HPDE6-E6E7 (cell line): ENCODE results near the gene GRK1.

Experiments used
- DNase-seq: peaks from one replicate; pipeline ENCODE4 v3.0.0; 2011; ENCODE audit warnings: missing footprints; ENCODE audit errors: extremely low spot score

The GRK1 gene

DNA sequence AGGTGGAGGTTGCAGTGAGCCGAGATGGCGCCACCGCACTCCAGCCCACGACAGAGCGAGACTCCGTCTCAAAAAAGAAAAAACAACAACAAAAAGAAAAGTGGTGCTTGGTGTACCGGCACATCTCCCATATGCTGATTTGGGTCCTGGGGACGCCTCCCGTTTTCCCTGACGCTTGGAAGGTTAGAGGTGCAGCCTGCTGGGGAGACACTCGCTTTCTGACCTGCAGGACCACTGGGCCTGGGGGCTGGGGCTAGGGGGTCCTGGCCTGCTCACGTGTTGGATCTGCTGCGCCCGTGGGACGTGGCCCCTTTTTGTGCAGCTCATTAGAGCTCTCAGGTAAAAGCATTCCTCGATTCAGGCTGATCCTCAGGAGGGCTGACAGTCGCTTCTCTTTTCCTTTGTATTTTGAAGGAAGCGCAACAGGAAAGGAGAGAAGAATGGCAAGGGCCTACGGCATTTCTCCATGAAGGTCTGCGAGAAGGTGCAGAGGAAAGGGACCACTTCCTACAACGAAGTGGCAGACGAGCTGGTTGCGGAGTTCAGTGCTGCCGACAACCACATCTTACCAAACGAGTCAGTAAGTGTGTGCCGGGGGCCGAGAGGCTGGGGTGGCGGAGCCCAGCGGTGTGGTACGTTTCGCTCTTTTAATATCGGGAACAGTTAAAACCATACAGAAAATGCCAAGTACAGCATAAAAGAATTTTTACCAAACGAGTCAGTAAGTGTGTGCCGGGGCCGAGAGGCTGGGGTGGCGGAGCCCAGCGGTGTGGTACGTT is 34.1 kb upstream of the GRK1 start:
- no peak for DNase-seq

- no peak for DNase-seq
These were observed 33.5 kb upstream of the GRK1 start for GRCh38 chr13:113633485-113633873.

DNA sequence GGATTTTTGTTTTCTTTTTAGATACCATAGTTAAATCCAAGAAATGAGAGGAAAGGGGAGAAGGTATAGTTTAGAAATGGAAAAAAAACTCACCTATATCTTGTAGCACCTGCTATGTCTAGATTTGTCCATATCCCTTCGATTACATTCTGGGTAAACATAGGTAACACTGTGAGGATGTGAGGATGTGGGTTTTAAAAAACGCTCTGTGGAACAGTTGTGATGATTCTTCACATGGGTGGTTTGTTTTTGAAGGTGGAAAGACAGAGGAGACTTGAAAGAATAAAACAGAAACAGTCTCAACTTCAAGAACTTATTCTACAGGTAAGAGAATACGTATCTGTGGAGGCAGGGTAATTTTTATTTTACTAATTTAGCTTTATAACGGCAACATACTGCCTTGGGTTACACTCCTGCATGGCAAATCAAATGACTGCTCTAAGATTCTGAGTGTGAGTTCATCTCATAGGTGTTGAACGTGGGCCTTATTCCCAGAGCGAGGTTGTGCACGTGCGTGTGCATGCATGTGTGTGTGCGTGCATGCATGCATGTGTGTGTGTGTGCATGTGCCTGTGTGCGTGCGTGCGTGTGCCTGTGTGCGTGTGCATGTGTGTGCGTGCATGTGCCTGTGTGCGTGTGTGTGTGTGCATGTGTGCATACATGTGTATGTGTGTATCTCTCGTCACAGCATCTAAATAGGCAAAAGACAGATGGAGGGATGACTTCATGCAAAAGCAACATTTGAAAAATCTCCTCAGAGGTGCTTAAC is 32.6 kb upstream of the GRK1 start:
- DNase-seq: no peak

GRCh38 chr13:113635048-113635420 is 32.0 kb upstream of the GRK1 start:
- no peak for DNase-seq

GRCh38 chr13:113635709-113636108 is 31.3 kb upstream of the GRK1 start:
- DNase-seq: no peak

DNA sequence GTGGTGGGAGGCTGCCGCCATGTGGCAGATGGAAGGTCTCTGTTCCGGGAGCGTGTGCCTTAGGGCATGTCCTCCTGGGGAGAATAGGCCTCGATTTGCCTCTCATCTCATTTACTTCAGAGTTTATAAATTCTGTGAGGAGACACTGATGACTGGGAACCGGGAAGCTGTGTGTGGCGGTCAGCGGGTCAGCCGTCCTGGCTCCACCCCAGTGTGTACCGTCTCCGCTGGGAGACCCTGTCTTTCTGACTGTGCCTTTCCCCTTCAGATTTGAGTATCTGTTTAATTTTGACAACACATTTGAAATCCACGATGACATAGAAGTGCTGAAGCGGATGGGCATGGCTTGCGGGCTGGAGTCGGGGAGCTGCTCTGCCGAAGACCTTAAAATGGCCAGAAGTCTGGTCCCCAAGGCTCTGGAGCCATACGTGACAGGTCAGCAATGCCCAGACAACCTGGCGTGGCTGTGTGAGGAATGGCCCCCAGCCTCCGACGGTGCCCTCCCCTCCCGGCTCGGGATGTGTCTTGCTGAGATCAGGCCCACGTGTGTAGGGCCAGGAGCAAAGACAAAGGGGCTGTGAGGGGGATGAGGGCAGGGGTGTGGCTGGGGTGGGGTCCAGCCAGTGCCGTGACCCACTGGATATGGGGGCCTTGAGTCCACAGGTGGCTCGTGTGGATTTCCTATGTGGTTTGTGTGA is 30.6 kb upstream of the GRK1 start:
- DNase-seq: no peak

DNA sequence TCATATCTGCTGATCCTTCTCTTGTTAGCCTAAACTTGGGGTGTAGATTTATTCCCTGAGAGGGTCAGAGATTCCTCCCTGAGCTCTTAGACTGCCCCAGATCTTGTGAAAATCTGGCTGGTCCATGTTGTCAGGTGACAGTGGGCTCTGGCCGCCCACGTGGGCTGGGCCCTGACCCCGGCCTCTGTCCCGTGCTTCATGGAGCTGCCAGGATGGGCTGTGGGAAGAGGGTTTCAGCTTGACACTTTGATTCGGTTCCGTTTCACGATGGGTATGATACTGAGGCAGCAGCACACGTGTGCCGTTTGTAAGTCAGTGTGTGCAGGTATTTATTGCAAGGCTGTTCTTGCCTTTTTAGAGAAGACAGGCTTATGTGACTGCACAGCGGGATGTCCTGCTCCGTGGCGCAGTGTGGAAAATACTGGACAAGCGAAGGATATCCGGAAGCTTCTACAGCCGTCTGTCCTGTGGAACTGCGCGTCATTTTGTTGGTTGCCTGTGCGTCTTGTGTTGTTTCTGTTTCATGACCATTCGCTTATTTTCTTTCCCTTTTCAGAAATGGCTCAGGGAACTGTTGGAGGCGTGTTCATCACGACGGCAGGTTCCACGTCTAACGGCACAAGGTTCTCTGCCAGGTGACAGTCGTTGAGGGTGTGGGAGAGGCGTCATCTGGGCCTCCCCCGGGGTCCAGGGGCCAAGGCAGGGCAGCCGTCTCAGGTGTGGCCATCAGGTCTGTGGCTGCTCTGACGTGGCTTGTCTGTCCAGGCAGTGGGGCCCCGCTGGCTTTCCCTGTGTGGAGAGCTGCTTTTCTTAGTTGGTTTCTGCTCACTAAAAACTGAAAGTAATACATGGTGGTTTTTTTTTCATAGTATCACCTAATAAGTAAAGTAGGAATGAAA is 29.5 kb upstream of the GRK1 start:
- DNase-seq: no peak

- DNase-seq: no peak
These were observed 28.8 kb upstream of the GRK1 start for GRCh38 chr13:113638173-113638746.

GRCh38 chr13:113638806-113639205 is 28.2 kb upstream of the GRK1 start:
- DNase-seq: no peak

DNA sequence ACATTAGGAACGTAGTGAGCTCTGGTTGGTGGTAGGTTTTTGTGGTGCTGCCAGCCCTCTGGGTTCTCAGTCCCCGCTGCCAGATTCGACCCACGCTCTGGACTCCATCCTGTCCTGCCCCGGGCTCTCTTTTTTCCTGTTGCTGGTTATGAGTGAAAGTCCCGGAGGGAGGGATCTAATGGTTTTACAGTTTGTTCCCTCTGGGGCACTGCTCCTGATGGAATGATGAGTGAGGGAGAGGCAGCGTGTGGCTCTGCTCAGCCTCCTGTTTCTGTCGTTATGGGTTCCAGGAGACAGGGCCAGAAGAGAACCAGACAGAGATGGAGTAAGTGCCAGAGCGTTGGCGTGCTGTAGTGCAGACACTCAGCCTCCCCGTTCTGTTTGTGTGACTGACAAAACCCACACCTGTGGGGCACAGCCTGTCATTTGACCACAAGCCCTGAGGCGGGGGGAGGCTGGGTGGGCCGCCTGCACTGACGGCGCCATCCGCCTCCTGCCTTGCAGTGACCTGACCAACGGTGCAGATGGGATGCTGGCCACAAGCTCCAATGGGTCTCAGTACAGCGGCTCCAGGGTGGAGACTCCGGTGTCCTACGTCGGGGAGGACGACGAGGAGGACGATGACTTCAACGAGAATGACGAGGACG is 27.3 kb upstream of the GRK1 start:
- DNase-seq: no peak

DNA sequence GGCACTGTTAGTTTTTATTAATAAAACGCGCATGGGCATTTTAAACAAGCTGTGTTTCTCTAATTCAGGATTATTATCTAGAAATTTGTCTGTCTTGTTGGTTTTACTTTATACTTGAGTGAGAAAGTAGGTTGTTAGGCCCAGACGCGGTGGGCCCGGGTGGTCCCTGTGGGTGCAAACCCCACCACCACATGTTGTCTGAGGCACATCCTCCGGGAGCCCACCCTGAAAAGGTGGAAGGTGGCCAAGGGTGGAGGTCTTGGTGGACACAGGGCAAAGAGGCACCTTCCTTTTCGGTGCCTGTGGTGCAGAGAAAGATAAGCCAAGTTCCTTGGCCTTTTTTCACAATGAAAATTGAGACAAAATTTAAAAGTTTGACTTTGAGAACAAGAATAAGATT is 25.6 kb upstream of the GRK1 start:
- no peak for DNase-seq

- DNase-seq: no peak
These were observed 24.5 kb upstream of the GRK1 start for GRCh38 chr13:113642563-113642962.

- DNase-seq: no peak
These were observed 23.4 kb upstream of the GRK1 start for GRCh38 chr13:113643593-113643992.

- no peak for DNase-seq
These were observed 22.2 kb upstream of the GRK1 start for GRCh38 chr13:113644800-113645199.

GRCh38 chr13:113645329-113645728 is 21.7 kb upstream of the GRK1 start:
- DNase-seq: no peak

GRCh38 chr13:113646376-113646775 is 20.6 kb upstream of the GRK1 start:
- no peak for DNase-seq

GRCh38 chr13:113646921-113647340 is 20.1 kb upstream of the GRK1 start:
- no peak for DNase-seq

DNA sequence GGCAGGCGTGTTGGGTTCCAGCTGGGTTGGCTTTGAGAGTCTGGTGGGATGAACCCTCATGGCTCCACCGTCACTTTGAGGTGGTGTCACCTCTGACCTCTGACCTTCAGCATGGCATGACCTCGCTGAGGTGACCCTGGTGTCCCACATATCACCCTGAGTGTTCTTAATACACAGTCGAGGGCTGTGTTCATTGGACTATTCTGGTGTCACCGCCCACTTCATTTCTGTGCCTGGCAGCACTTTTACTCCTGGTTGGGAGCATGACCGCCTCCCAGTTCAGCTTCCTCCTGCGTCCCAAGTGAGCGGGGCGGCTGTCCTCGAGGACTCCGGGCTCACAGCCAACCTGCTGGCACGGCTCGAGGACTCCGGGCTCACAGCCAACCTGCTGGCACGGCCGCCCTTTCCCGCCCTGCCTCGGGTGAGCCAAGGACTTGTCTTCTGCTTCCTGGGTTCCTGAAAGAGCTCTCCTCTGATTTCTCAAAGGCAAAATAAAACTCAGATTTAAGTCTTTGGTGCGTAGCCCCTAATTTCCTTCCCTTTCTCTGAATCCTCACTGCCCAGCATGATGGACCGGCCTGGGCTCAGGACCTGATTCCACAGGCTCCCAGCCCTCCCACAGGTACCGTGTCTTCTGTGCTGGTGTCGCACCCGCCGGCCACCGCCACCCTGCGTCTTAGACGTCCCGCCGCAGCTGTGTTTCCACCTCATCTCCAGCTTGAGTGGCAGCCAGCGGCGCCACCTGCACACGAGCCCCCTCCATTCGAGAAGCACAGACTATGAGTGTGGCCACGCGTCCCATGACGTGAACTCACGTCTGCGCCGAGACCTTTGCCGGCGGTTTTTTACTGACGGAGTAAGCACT is 19.4 kb upstream of the GRK1 start:
- no peak for DNase-seq

DNA sequence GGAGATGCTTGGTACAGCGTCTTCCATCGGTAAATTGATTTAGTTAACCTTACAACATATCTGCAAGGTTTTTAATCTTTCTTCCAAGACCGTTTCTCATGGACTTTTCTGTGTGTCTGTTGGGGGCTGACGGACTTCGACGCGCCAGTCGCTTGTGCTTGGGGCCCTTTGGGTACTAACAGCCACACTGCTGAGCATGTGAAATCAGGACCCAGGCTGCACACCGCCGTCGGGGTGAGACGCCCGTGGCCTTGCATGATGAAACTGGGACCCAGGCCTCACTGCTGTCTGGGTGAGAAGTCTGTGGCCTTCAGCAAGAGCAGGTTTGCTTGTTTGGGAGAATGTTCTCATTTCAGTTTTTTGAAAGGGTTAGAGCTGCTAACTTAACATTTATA is 18.8 kb upstream of the GRK1 start:
- DNase-seq: no peak

DNA sequence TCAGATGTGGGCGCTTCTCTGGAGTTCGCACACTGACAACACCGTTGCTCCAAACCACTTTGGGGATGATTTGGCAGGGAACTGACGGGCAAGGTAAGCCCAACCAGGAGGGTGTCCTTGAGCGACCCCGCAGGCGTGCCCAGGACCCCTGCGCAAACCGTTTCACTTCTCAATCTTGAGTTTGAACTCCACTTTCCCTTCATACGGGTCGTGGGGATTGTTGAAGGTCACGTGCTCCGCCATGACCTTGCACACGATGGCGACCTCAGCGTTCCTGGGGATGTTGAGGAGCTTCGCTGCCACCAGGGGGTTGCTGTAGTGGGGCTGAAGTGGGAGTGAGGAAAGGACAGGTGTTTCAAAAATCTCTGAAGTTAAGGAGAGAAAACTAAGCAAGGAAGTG is 17.8 kb upstream of the GRK1 start:
- DNase-seq: no peak
